Lower leg skin (tissue), 4 donors: ENCODE data around the gene TXNRD2. TPM values are rescaled to one million over a fixed set of nuclear protein-coding genes. Genes with fewer than 3 reads are reported as not detected.
"Not testable (repeated sequence)": the region's sequence is repeated elsewhere in the genome, so short reads cannot be mapped to it uniquely, and the experiment has no call there.

Experiments used
- DNase-seq, 2 donors: peaks; one replicate each; pipeline ENCODE4 v3.0.0-alpha.2; 2019; ENCODE audit warnings: low spot score in 2 of 2
- H3K4me3 ChIP-seq: fragments of 200-600 bp; sonication (generic); 2 replicates; pipeline ENCODE4 v1.5.1; 2017; ENCODE audit warnings: mild to moderate bottlenecking, low read depth; ENCODE audit not compliant: poor library complexity, severe bottlenecking
- CTCF ChIP-seq, 3 donors: fragments of 450-650 bp; IDR thresholded peaks; one replicate each; pipeline ENCODE4 v1.5.1; 2016; ENCODE audit warnings: antibody characterized with exemption in 3 of 3, mild to moderate bottlenecking in 3 of 3, moderate library complexity in 2 of 3
- POLR2A ChIP-seq, 2 donors: fragments of 450-650 bp; IDR thresholded peaks; one replicate each; pipeline ENCODE4 v1.6.1; 2016 to 2017; ENCODE audit warnings: antibody characterized with exemption in 2 of 2, mild to moderate bottlenecking in 1 of 2, moderate library complexity in 1 of 2
- WGBS, 2 donors: methylation state at CpG; one replicate each; pipeline ENCODE4 v1.1.5; 2018; 5-methylcytosine and 5-hydroxymethylcytosine counted together
- intact Hi-C: fragments of 100-400 bp; cut with DNase I; formaldehyde crosslinking; loops from one replicate; pipeline ENCODE4 v1.15.0; 2023; ENCODE audit warnings: low total_unique reads
- total RNA-seq, 4 donors: library from RNA; depleted of rRNA; stranded (reverse); fragments of >200 nt; gene quantifications; one replicate each; pipeline ENCODE4 v1.1.0, GENCODE V29; 2016

The TXNRD2 gene
- total RNA-seq, 4 donors from 2014 or later = 10.9 to 16.8 (median 15.2) TPM

GRCh38 chr22:19832476-19833108 lies 109.0 kb downstream of the TXNRD2 start:
- TF ChIP-seq CTCF (IDR thresholded peaks at IDR 0.05) (no peak), POLR2A (IDR thresholded peaks at IDR 0.05) (no peak)
- DNase-seq = no peak
- intact Hi-C loops = no loop called here
- WGBS, 2 donors = 48 to 56% methylated on average over 7 of the region's 7 CpGs
- no peak overlapping the region for H3K4me3 ChIP-seq

GRCh38 chr22:19831979-19832378 lies 109.6 kb downstream of the TXNRD2 start:
- 91 to 94% methylated on average over 3 of the region's 3 CpGs for WGBS, 2 donors
- intact Hi-C loops, H3K4me3 ChIP-seq, DNase-seq: not testable (repeated sequence)

DNA sequence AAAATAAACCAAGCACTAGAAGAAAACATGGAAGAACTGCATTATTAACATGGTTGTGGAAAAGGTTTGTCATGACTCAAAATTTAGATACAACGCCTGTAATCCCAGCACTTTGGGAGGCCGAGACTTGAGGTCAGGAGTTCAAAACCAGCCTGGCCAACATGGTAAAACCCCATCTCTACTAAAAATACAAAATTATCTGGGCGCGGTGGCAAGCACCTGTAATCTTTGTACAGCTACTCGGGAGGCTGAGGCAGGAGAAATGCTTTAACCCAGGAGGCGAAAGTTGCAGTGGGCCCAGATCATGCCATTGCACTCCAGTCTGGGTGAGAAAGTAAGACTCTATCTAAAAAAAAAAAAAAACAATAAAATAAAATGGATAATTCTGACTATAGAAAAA lies 110.6 kb downstream of the TXNRD2 start:
- intact Hi-C loops = no loop called here
- no peak for TF ChIP-seq POLR2A (IDR thresholded peaks at IDR 0.05)
- TF ChIP-seq CTCF (IDR thresholded peaks at IDR 0.05) = no peak

DNA sequence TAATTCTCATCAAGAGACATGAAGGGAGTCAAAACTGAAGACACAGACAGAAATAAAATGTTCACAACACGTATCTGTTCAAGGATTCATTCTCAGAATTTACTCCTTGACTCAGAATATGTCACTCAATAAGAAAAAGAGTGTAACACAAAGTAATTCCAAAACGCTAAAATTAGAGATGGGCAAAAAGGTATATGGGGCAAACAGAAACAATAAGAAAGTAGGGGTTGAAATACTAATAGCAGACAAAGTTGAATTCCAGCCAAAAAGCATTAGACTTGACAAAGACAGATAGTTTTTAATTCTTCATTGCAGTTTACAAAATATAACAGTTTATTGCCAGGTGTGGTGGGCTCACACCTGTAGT lies 113.6 kb downstream of the TXNRD2 start:
- 76 to 89% methylated on average over 2 of the region's 2 CpGs for WGBS, 2 donors
- DNase-seq = no peak
- H3K4me3 ChIP-seq = no peak overlapping the region
- intact Hi-C loops = no loop called here
- no peak for TF ChIP-seq CTCF (IDR thresholded peaks at IDR 0.05)
- TF ChIP-seq POLR2A (IDR thresholded peaks at IDR 0.05) = no peak

More for the DNA sequence above, 110.6 kb downstream of the TXNRD2 start:
- no peak overlapping the region for H3K4me3 ChIP-seq
- 85 to 96% methylated on average over 6 of the region's 6 CpGs for WGBS, 2 donors
- no peak for DNase-seq

DNA sequence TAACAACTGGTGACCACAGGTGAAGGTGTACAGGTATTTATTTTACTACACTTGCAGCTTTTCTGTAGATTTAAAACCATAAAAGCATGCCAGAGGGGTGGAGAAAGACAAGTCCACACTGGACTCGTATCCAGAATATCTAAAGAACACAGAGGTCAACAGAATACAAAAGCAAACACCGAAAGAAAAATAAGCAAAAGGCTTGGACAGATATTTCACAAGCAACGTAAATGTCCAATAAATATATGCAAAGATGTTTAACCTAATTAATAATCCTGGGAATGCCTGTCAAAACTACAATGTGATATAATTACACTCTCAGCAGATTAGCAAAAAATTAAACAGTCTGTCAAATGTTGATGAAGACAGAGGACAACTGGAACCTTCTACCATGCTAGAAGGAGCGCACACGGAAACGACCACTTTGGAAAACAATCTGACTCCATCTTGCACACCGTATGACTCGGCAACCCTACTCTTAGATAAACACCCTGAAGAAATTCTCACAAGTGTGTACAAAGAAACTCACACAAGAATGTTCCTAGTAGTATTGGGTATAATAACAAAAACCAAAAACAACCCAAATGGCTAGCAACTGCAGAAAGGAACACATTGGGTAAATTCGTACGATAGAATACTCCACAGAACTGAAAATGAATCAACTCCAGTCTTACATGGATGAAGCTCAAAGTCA lies 114.1 kb downstream of the TXNRD2 start:
- intact Hi-C loops = no loop called here
- TF ChIP-seq POLR2A (IDR thresholded peaks at IDR 0.05) (no peak), CTCF (IDR thresholded peaks at IDR 0.05) (no peak)
- WGBS, 2 donors = 75 to 84% methylated on average over 10 of the region's 10 CpGs
- no peak for DNase-seq
- no peak overlapping the region for H3K4me3 ChIP-seq

GRCh38 chr22:19826619-19826950 lies 115.0 kb downstream of the TXNRD2 start:
- DNase-seq = no peak
- WGBS, 2 donors = 40 to 81% methylated on average over 2 of the region's 2 CpGs
- no peak for TF ChIP-seq POLR2A (IDR thresholded peaks at IDR 0.05)
- no peak for TF ChIP-seq CTCF (IDR thresholded peaks at IDR 0.05)
- H3K4me3 ChIP-seq = no peak overlapping the region
- intact Hi-C loops = no loop called here
